Measurements from ENCODE around the gene CHEK1.
"Not testable (repeated sequence)": the region's sequence is repeated elsewhere in the genome, so short reads cannot be mapped to it uniquely, and the experiment has no call there.

The CHEK1 gene

DNA sequence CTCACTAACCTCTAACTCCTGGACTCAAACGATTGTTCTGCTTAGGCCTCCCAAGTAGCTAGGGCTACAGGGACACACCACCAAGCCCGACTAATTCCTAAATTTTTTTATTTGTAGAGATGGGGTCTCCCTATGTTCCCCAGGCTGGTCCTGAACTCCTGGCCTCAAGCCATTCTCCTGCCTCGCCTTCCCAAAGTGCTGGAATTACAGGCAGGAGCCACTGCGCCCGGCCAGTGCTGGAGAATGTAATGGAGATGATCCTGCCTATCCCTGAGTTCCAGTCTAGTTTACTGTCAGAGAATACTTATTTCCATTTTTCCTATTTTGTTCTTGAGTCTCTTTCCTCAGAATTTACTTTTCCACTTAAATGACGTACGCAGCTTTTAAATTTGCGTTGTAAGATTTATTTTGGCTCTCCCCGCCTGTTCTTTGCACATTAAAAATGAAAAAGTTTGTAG is at the start of gene CHEK1:
TSS of gene CHEK1 (plus strand) at position 408 of the 458 bp plus-strand sequence. CDS start 1,606 bp downstream, outside the sequence.
- DNase-seq (ENCODE audit: low spot score) = no peak

DNA sequence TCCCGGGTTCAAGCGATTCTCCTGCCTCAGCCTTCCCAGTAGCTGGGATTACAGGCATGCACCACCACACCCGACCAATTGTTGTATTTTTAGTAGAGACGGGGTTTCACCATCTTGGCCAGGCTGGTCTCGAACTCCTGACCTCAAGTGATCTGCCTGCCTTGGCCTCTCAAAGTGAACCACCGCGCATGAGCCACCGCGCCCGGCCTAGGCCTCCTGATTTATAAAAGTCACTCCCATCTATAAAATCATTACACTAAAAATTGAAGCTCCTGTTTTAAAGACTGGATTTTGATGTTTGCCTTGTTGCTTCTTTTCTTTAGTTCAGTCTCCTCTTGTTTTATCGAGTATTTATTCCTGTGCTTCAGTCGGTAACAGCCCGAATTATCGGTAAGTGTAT is 47.8 kb upstream of the CHEK1 start:
- not testable (repeated sequence) for DNase-seq (ENCODE audit: low spot score)

DNA sequence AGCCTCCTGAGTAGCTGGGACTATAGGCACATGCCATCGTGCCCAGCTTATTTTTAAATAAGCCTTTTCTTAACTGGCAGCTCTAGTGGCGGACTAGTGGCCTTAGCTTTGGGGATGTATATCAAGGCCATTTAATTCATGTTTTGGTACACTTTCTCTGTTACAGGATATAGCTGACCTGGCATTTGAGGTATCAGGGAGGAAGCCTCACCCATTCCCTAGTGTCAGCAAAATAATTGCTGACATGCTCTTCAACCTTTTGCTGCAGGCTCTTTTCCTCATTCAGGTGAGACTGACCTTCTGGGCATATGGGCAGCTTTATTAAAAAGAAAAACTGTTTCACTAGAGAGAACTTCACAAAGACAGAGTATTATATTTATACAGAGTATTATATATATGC is 46.2 kb upstream of the CHEK1 start:
- no peak for DNase-seq (ENCODE audit: low spot score)

DNA sequence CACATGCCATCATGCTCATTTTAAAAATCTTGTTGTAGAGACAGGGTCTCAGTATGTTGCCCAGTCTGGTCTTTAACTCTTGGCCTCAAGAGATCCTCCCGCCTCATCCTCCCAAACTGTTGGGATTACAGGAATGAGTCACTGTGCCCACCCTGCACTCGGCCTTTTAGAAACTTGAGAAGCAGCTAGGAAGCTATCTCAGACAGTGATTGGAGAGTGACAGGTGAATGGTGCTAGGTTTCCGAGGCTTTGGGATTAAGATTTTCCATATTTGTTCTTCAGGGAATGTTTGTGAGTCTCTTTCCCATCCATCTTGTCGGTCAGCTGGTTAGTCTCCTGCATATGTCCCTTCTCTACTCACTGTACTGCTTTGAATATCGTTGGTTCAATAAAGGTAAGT is 45.2 kb upstream of the CHEK1 start:
- DNase-seq (ENCODE audit: low spot score) = no peak

DNA sequence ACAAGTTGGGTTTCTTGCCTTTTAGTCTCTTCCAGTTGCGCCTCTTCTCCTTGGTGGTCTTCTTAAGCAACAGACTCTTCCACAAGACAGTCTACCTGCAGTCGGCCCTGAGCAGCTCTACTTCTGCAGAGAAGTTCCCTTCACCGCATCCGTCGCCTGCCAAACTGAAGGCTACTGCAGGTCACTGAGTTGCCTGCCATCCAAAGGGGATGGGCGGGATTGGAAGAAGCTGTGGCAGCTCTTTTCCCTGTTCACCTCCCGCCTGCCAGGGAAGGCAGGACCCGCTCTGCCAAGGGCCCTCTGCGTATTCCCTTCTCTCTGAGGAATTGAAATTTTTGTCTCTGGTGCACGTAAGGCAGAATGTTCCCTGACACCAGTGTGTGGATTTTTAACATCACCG is 41.5 kb upstream of the CHEK1 start:
- DNase-seq (ENCODE audit: low spot score) = no peak

DNA sequence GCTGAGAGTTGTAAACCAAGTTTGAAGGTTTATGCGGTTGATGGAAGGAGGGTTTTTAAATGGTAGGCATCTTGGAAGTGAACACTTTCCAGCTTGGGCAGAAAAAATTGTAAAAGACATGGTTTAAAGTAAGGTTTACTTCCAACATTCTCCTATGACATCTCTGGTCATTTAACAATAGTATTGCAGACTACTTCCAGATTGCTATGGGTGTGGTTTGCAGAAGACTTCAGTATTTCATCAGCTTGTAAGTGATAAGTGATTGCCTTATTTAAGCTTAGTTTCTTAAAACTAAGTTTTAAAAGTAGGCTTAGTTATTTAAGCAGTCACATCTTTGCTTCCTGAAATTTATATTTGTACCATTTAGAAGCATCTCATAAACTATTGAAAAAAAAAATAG is 39.5 kb upstream of the CHEK1 start:
- no peak for DNase-seq (ENCODE audit: low spot score)

DNA sequence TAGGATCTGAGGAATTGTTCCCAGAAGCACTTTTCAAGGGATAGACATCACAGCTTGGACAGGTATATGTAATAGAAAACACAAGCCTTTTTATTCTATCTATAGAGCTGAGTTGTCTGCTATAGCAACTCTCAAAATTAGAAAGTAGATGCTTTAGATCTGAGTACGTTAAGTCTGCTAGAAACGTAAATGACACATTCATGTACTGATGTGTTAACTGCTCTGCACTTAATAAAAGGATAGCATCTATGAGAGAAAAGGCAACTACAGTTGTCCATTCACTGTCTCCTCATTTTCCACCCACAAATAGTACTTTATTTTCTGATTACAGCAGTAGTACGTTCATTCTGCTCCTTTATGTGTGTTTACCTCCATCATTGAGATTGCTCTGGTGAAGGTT is 38.3 kb upstream of the CHEK1 start:
- DNase-seq (ENCODE audit: low spot score) = no peak

DNA sequence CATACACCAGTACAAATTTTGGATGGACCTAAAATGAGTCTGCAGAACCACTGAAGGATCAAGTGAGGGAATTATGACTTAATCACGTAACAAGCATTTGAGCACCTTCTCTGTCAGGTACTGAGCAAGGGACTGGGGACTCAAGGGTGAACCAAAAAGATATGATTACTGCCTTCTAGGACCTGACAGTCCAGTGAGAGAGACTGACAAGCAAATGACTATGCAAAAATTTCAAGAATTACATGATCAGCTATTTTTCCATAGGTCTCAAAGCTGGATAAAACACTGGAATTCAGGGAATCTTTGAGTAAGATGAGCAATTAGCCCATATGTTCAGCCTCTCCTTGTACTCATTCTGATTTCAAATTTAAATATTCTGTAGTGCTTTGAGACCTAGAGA is 37.5 kb upstream of the CHEK1 start:
- DNase-seq (ENCODE audit: low spot score) = no peak

DNA sequence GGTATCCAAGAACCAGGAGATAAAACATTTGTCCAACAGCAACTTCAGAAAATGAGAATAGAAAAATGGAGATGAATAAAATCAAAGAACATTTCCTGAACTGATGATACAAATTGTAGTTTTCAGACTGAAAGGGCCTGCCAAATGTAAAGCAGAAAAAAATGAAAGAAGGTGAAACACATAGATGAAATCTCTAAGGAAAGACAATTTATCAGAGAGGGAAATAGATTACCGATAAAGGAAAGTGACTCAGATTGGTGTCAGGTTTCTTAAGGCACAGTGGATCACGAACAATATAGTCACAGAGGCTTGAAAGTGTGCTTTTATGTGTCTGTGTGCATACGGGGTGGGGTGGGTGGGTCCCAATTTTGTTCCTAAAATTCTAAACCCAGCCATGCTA is 36.5 kb upstream of the CHEK1 start:
- no peak for DNase-seq (ENCODE audit: low spot score)

DNA sequence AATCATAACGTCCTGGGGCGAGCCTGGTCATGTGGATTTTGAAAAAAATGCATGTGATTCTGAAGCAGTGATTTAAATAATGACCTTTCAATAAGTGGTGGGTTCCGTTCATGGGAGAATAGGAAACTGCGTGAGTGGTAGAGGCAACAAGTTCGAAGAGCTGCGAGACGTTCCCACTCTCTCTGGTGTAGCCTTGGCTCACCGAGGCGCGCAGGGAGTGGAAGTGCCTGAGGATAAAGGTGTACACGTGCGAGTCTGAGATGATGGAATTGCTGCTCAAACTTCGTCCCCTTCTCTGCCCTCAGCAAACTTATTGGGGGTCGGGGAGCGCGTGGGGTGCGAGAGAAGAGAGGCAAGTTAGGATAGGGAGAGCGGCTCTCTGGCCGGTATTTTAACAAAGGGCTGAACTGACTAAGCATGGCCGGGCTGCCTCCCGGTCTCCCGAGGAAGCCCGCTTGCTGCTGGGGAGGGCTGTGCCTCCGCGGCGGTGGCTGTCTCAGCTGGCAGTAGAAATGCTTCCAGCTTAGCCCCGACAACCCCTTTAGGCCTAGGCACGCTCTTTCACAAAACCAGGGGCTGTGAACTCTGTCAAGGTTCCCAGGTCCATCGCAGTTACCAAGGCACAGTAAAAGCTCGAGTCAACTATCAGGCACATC is 33.2 kb upstream of the CHEK1 start:
- DNase-seq (ENCODE audit: low spot score) = peak; percentile 19

DNA sequence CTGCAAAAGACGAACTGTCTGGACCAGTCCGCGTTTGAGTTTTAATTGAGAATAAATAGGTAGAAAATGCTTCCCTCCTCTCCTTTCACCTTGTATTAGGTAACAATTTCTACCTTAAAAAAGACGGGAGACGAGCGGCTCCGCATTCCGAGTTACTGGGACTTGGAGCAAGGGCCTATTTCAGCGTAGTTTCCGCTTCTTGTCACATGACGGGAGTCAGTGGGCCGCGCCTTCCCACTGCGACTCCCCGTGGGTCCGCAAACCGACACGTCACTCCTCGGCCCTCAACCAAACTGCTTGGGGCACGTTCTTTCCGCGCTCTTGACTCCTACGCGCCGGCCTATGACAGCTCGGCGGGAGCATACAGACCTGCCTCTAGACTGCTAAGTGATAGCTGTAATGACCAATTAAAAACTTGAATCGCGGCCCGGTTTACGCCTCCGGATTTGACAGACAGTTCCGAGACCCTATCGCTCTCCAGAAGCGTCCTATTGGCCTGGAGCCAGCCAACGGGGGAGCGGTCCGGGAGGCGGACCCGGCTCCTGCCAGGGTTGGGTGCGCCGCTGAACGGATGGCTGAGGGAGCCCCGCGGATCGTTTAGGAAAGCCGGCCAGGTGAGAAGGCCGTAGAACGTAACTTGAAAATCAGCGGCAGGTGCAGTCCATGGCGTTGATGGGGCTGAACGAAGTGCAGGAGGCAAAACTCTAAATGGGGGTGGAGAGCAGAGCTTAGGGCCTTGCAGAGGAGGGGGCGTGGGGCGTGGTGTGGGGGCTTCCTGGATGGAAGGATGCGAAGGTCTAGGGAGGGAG is 32.5 kb upstream of the CHEK1 start, which contains the start of gene STT3A:
TSS of gene STT3A (plus strand) at position 548 of the 809 bp plus-strand sequence. CDS start 3,064 bp downstream, outside the sequence.
- peak; percentile 85 for DNase-seq (ENCODE audit: low spot score)

DNA sequence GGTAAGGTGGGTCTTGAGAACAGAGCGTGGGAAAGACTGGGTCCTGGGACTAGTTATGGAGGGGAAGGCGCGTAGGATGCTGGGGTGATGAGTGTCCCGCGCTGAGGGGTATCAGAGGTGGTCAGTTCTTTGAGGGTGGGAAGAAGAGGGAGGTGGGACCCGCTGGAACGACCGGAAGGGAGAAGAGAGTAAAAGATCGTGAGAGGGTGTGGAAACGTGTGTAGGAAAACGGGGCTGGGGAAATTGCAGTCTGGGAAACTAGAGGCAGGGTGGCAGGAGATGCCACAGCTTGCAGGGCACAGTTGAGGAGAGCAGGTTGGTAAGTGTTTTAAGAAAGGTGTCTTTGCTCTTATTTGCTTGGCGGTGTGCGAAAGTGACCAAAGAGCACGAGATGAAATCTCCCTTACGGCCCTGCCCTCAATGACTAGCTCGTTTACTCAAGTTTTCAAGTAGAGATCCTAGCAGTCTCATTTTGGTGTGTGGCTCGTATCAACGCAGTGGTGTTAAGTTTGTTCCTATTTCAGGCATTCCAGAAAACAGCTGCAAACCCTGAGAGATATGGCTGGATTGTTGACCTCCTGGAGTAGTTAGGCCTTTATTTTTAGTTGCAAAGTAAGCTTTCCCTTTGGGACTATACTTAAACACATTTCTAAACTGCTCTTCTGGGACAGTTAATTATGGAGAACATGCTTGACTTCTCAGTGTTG is 31.7 kb upstream of the CHEK1 start:
- peak; percentile 17 for DNase-seq (ENCODE audit: low spot score)

DNA sequence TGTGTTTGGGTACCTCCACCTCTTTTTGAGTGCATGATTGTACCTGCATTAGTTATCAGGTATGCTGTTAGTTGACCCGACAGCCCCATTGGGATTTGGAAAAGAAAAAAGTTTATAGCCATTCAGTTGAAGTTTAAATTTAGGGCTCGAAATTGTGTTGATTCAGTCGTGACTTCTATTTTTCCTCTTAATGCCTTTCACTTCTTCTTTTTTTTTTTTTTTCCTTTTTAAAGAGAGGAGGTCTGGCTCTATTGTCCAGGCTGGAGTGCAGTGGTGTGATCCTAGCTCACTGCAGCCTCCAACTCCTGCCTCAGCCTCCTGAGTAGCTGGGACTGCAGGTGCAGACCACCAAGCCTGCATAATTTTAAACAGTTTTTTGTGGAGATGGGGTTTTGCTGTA is 30.0 kb upstream of the CHEK1 start:
- no peak for DNase-seq (ENCODE audit: low spot score)

DNA sequence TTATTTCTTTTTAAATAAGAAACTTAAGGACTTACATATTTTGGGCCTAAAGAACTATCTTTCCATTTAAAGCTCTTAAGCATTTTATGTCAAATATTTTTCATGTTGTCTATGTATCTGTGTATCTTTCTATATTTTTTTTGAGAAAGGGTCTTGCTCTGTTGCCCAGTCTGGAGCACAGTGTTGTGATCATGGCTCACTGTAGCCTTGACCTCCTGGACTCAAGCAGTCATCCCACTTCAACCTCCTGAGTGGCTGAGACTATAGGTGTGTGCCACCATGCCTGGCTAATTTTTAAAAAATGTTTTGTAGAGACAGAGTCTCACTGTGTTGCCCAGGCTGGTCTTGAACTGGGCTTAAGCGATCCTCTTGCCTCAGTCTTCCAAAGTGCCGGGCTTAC is 24.3 kb upstream of the CHEK1 start:
- DNase-seq (ENCODE audit: low spot score) = no peak

DNA sequence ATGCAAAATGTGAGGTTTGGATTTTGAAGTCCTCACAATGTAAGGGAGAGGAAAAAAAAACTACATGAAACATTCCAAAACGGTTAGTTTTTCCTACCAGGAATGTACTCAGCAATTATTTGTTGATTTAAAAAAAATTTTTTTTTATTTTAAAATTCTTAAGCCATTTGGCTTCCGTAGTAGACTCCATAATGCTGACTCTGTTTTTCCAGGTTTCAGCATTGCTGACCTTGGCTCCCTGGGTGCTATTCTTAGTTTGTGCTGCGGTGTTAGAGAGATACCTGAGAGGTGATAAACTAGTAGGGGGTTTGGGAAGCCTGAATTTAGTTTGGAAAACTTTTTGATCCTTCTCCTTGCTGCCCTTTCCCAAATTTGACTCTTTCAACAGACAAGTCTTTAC is 21.8 kb upstream of the CHEK1 start:
- no peak for DNase-seq (ENCODE audit: low spot score)

DNA sequence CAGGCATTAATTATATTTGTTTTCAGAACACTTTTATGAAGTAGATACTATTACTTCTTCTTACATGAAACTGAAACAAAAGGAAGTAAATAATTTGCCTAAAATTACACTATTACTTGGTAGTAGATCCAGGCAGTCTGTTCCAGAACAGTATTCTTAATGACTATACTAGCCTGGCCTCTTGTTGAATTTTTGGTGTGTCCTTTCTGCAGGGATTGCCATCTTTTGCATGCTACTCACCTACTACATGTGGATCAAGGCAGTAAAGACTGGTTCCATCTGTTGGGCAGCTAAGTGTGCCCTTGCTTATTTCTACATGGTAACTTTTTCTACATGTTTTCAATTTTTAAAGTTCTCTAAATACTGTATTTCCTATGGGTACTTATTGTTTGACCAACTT is 19.5 kb upstream of the CHEK1 start:
- DNase-seq (ENCODE audit: low spot score) = no peak

DNA sequence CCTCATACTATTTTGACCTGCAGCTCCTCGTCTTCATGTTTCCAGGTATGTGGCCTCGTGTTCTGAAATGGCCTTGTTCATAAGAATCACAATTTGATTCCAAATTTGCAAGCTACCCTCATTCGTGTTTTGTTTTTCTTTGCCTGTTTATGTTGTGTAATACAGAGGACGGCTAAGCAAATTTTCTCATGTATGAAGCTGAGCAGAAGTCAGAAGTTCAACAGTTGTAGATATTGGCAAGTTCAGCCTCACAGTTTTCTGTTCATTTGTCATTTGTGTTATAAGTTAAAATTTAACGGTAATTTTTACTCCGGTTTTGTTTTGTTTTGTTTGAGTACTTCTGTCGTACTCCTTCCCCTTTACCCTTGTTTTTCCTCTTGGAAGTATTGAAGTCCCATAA is 15.4 kb upstream of the CHEK1 start:
- no peak for DNase-seq (ENCODE audit: low spot score)

DNA sequence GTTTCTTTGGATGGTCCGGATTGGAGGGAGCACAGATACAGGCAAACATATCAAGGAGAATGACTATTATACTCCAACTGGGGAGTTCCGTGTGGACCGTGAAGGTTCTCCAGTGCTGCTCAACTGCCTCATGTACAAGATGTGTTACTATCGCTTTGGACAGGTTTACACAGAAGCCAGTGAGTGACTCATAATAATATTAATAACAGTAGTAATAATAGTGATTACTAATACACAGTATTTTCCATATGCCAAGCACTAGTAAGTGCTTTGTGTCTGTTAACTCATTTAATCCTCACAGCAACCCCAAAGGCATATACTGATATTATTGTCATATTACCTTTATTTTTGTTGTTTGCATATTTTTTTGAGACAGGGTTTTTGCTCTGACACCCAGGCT is 6.6 kb upstream of the CHEK1 start:
- no peak for DNase-seq (ENCODE audit: low spot score)

DNA sequence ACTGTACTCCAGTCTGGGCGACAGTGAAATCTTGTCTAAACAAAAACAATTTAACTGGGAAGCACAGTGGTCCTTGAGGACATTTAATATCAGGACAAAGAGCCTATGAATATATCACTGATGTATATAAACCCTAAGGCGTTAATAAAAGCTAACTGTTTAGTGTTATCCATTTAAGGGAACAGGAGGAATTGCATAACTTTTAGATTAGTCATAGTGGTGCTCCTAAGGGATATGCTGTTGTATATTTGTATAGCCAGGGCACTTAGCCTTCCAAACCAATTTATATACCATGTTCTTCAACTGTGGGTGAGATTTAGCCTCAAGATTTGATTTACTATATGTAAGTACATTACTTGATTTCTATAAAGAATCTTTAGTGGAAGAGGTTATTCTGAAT is 3.0 kb upstream of the CHEK1 start:
- DNase-seq (ENCODE audit: low spot score) = no peak

DNA sequence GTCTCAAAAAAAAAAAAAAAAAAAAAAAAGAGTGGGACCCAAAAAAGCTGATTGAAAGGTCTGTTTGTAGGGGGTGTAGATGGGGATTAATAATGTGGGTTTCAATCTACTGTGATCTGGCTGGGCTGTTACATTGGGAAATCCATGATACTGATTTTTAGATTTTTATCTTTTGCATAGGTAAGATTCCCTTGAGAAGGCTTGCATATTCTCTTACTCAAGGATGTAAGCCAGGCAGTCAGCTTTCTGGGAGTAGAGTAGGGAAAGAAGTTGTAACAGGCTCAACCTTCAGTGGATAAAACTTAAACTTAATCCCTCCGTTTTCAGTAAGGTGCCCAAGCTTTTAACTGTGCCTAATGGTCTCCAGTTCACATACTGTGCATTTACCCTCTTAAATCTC is 1.9 kb upstream of the CHEK1 start:
- DNase-seq (ENCODE audit: low spot score) = no peak

DNA sequence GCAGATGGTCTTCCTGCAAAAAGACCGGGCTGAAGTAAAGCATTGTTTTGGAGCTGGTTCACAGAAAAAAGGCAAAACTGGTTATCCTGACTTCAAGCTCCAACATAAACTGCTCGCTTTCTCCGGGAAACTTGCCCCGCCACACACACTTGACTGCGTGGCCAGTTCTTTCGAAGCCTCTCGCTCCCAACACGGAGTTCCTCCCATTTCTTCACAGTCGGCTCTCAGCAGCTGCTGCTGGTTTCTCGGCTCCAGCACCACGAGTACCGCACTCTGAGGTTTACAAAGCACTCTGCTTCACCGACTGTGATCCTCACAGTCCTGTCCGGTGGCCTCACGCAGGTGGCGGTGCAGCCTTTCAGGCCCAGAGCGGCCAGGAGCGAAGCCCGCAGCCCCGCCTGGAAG is 264 bp downstream of the CHEK1 start:
- no peak for DNase-seq (ENCODE audit: low spot score)

DNA sequence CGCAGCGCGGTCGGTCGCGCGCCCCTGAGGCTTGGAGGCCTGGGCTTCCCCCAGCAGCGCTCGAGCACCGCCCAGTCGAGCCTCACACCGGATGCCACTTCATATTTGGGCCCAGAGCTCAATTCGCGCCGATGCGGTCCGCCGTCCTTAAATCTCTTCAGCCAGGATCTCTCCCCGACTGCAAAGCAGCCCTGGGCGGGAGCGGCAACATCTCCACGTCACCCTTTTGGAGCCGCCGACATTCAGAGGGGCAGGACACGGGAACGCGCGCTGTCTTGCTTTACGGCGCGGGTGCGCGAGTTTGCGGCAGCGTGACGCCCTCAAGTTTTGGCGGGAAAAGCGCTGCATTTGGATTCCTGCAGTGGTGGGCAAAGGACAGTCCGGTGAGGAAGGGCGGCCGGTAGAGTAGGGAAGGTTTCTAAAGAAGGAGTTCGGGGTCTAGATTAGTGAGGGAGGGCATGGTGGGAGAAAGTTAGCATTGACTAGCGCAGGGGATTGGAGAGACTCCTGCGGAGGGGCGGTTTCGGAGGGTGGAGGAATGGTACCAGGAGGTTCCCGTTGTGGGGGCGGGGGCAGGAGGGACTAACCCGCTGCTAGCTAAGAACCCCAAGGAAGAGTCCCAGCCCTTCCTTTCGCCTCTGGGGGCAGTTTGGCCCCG is 796 bp downstream of the CHEK1 start:
- peak; percentile 66 for DNase-seq (ENCODE audit: low spot score)
